ENCODE results near the gene FUNDC1. TPM values are rescaled to one million over a fixed set of nuclear protein-coding genes. Genes with fewer than 3 reads are reported as not detected.

FUNDC1 gene
- total RNA-seq, 1 donor, result 15.5 TPM

DNA sequence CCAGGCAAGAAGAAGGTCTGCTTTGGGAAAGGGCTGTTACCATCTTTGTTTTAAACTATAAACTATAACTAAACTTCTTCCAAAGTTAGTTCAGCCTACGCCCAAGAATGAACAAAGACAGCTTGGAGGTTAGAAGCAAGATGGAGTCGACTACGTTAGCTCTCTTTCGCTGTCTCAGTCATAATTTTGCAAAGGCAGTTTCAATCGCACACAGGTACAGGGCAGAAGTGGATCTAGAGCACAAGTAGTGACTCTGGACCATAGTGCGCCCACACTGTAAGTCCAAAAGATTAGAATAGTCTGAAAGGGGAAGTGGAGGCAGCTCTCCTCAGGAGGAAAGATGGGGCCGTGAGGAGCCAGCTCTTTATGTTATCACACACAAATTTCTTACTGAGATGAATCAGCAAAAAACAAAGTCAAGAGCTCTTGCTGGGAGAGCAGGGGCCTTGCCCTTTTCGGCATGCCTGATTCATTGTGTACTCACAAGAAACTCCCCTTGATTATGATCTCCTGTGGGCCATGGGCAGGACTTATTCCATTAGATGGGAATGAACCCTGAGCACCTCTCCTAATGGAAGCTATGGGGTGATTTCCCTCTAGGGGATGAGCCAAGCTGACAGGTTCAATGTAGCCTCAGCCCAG, 58.6 kb downstream of the FUNDC1 start:
- no peak for DNase-seq (ENCODE audit: low read depth)
- TF ChIP-seq, protein P1, sequence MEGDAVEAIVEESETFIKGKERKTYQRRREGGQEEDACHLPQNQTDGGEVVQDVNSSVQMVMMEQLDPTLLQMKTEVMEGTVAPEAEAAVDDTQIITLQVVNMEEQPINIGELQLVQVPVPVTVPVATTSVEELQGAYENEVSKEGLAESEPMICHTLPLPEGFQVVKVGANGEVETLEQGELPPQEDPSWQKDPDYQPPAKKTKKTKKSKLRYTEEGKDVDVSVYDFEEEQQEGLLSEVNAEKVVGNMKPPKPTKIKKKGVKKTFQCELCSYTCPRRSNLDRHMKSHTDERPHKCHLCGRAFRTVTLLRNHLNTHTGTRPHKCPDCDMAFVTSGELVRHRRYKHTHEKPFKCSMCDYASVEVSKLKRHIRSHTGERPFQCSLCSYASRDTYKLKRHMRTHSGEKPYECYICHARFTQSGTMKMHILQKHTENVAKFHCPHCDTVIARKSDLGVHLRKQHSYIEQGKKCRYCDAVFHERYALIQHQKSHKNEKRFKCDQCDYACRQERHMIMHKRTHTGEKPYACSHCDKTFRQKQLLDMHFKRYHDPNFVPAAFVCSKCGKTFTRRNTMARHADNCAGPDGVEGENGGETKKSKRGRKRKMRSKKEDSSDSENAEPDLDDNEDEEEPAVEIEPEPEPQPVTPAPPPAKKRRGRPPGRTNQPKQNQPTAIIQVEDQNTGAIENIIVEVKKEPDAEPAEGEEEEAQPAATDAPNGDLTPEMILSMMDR (IDR thresholded peaks at IDR 0.05; ENCODE audit: insufficient read depth, low read depth, low read length), result no peak
- no peak overlapping the region for H3K4me3 ChIP-seq (ENCODE audit: low read depth, low read length)

DNA sequence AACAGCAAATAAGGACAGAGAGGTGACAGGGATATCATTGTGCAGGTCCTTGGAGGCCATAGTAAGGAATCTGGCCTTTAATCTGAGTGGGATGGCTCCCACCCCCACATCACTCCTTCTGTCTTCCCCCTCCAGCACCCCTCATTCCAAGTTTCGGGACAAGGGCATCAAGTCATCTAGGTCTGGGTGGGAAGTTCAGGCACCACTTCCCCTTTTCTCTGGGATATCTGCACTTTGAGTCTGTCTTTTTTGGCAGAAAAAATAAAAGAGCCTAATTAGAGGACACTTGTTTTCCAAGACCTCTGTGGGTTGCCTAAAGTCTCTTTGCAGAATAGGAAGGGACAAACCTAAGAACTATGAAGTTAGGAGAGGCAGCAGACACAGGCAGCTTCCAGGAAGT, 60.1 kb downstream of the FUNDC1 start:
- DNase-seq (ENCODE audit: low read depth), result no peak
- TF ChIP-seq, protein P1 (IDR thresholded peaks at IDR 0.05; ENCODE audit: insufficient read depth, low read depth, low read length), result no peak
- no peak overlapping the region for H3K4me3 ChIP-seq (ENCODE audit: low read depth, low read length)

DNA sequence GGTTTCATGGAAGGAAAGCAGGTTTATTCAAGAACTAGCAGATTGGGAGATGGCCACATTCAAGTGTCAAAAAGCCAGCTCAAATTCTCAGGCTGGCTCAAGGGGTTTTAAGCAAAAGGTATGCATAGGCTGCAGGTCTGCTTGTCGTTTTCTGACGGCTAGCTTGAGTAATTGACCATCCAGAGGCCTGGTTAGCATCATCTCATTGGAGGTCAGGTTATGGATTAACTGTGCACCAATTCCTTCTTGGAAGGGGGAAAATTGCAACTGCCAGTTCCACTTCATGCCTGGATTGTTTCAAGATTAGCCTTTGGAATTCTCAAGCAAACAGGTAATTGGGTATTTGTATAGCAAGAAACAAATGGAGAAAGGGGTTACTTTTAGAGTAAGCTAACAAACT, 62.1 kb downstream of the FUNDC1 start:
- no peak for DNase-seq (ENCODE audit: low read depth)

DNA sequence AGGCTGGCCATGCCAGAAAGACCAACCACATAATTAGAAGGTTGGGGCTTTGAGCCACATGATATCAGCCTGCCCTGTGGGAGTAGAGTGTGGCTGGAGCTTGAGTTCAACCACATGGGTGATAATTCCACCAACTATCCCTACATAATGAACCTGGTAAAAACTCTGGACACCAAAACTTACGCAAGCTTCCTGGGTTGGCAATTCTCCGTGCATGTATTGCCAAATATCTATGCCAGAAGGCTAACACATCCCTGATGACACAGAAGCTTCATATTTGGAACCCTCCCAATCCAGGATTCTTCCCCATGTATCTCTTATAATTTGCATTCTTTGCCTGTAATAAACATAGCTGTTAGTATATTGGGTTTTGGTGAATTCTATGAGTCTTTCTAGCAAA, 68.2 kb downstream of the FUNDC1 start:
- DNase-seq (ENCODE audit: low read depth), result peak; percentile 6
- H3K4me3 ChIP-seq (ENCODE audit: low read depth, low read length), result no peak overlapping the region
- TF ChIP-seq, protein P1 (IDR thresholded peaks at IDR 0.05; ENCODE audit: insufficient read depth, low read depth, low read length), result no peak

More for the DNA sequence above, 62.1 kb downstream of the FUNDC1 start:
- TF ChIP-seq, protein P1 (IDR thresholded peaks at IDR 0.05; ENCODE audit: insufficient read depth, low read depth, low read length), result no peak
- H3K4me3 ChIP-seq (ENCODE audit: low read depth, low read length), result no peak overlapping the region

Other genes starting within 250 kb of the FUNDC1 start
- under 0.01 and 0.32 TPM in 2 replicates for gene EFHC2, start 199.2 kb downstream of the FUNDC1 start, total RNA-seq